K562 (cell line): ENCODE measurements around the gene SLC38A10.

ENCODE experiments used
- POLR2A ChIP-seq: fragments of 450-650 bp; conservative IDR thresholded peaks from 2 replicates; pipeline ENCODE4 v1.6.1; 2016
- SMAD2 ChIP-seq: fragments of 150-350 bp; IDR thresholded peaks from 2 replicates; pipeline ENCODE4 v1.6.1; 2014; ENCODE audit warnings: low read depth, mild to moderate bottlenecking, low read length
- TBP ChIP-seq: optimal IDR thresholded peaks from 2 replicates; pipeline ENCODE3; 2011; ENCODE audit warnings: low read depth, low read length, improper control_type of control experiment
- TOE1 ChIP-seq, 2 experiments: fragments of 450-650 bp in 1 of 2; sonication (generic) in 1 of 2; formaldehyde crosslinking in 1 of 2; IDR thresholded peaks; 2 replicates each; pipeline versions ENCODE4 v1.7.1 to v1.8.0; 2016 to 2022; ENCODE audit warnings: borderline replicate concordance in 2 of 2, mild to moderate bottlenecking in 2 of 2, antibody characterized with exemption in 1 of 2, inconsistent platforms in 1 of 2, low read depth in 1 of 2, missing genetic modification reagents in 1 of 2, moderate library complexity in 1 of 2
- ZNF384 ChIP-seq: IDR thresholded peaks from 2 replicates; pipeline ENCODE4 v1.6.1; 2012; ENCODE audit warnings: low read depth, low read length, improper control_type of control experiment
- TF ChIP-seq, protein P1 (sequence below): sonication (generic); formaldehyde crosslinking; IDR thresholded peaks from 2 replicates; pipeline ENCODE4 v1.8.0; 2022; ENCODE audit warnings: mild to moderate bottlenecking, low read depth, missing genetic modification reagents
- TF ChIP-seq, protein P2 (sequence below): fragments of 250-450 bp; sonication (Bioruptor Pico); IDR thresholded peaks from 2 replicates; pipeline ENCODE4 v1.5.0; 2021
- TF ChIP-seq, protein P3 (sequence below): fragments of 450-650 bp; IDR thresholded peaks from 2 replicates; pipeline ENCODE4 v1.6.1; 2017; ENCODE audit warnings: antibody characterized with exemption, mild to moderate bottlenecking
- TF ChIP-seq, protein P4 (sequence below), 2 experiments: fragments of 250-450 bp in 1 of 2; fragments of 450-650 bp in 1 of 2; sonication (Bioruptor Pico) in 1 of 2; IDR thresholded peaks; 2 replicates each; pipeline versions ENCODE4 v1.6.1 to v1.8.0; 2016 to 2021; ENCODE audit warnings: mild to moderate bottlenecking in 2 of 2, moderate library complexity in 2 of 2, missing compliant biosample characterization in 1 of 2, missing genetic modification characterization in 1 of 2
- TF ChIP-seq, protein P5 (sequence below), 2 experiments: IDR thresholded peaks; 2 replicates each; pipeline ENCODE4 v1.6.1; 2012; ENCODE audit warnings: improper control_type of control experiment in 2 of 2, low read depth in 2 of 2, low read length in 2 of 2, borderline replicate concordance in 1 of 2

DNA sequence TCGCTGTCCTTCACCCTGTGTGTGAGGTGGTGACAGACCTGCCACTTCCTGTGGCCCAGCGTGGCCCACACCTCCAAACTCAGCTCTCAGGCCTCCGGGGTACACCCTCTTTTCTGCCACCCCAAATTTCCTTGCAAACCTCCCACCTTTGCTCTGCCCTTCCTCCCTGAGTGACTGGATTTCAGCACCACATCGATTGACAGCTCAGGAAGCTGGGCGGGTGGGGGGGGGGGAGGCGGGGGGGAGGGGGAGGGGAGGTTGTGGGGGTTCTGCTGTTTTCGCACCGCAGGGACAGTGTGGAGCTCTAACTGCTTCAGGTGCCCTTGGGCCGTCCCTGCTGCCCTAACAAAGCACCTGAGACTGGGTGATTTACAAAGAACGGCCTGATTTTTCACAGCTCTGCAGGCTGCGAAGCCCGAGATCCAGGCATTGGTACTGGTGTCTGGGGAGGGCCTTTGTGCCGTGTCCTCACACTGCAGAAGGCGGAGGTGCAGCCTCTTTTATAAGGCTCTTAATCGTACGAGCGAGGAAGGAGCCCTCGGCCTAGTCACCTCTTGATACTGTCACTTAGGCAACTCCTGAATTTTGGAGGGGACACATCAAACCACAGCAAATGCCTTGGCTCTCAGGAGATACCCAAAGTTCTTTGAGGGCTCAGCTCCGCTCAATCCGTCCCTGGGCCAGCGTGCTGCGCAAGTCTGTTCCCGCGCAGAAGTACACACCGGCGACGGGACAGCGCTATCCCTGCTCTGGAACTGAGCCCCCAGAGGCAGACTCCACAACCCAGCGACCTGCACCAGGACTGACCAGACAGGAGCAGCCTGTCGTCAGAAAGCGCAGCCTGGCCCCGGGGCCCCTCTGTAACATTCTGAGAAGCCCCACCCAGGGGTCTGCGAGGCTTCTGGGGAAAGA is 52.4 kb downstream of the SLC38A10 start:
- TF ChIP-seq, protein P1, sequence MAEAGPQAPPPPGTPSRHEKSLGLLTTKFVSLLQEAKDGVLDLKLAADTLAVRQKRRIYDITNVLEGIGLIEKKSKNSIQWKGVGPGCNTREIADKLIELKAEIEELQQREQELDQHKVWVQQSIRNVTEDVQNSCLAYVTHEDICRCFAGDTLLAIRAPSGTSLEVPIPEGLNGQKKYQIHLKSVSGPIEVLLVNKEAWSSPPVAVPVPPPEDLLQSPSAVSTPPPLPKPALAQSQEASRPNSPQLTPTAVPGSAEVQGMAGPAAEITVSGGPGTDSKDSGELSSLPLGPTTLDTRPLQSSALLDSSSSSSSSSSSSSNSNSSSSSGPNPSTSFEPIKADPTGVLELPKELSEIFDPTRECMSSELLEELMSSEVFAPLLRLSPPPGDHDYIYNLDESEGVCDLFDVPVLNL (CRISPR knock-in tag), result no peak
- TF ChIP-seq TBP (no peak), SMAD2 (no peak), POLR2A (peak; percentile 32; the same call in 1 of the 2 replicates), TOE1 (IDR thresholded peaks at IDR 0.05; ENCODE audit: borderline replicate concordance) (no peak), TOE1 (CRISPR knock-in tag; IDR thresholded peaks at IDR 0.05; ENCODE audit: borderline replicate concordance, low read depth) (no peak), ZNF384 (no peak)
- TF ChIP-seq, protein P2, sequence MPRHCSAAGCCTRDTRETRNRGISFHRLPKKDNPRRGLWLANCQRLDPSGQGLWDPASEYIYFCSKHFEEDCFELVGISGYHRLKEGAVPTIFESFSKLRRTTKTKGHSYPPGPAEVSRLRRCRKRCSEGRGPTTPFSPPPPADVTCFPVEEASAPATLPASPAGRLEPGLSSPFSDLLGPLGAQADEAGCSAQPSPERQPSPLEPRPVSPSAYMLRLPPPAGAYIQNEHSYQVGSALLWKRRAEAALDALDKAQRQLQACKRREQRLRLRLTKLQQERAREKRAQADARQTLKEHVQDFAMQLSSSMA, result no peak
- TF ChIP-seq, protein P3, sequence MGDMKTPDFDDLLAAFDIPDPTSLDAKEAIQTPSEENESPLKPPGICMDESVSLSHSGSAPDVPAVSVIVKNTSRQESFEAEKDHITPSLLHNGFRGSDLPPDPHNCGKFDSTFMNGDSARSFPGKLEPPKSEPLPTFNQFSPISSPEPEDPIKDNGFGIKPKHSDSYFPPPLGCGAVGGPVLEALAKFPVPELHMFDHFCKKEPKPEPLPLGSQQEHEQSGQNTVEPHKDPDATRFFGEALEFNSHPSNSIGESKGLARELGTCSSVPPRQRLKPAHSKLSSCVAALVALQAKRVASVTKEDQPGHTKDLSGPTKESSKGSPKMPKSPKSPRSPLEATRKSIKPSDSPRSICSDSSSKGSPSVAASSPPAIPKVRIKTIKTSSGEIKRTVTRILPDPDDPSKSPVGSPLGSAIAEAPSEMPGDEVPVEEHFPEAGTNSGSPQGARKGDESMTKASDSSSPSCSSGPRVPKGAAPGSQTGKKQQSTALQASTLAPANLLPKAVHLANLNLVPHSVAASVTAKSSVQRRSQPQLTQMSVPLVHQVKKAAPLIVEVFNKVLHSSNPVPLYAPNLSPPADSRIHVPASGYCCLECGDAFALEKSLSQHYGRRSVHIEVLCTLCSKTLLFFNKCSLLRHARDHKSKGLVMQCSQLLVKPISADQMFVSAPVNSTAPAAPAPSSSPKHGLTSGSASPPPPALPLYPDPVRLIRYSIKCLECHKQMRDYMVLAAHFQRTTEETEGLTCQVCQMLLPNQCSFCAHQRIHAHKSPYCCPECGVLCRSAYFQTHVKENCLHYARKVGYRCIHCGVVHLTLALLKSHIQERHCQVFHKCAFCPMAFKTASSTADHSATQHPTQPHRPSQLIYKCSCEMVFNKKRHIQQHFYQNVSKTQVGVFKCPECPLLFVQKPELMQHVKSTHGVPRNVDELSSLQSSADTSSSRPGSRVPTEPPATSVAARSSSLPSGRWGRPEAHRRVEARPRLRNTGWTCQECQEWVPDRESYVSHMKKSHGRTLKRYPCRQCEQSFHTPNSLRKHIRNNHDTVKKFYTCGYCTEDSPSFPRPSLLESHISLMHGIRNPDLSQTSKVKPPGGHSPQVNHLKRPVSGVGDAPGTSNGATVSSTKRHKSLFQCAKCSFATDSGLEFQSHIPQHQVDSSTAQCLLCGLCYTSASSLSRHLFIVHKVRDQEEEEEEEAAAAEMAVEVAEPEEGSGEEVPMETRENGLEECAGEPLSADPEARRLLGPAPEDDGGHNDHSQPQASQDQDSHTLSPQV, result no peak
- TF ChIP-seq, protein P4, sequence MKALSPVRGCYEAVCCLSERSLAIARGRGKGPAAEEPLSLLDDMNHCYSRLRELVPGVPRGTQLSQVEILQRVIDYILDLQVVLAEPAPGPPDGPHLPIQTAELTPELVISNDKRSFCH (CRISPR knock-in tag; IDR thresholded peaks at IDR 0.05), result no peak
- TF ChIP-seq, protein P4 (tag; IDR thresholded peaks at IDR 0.05), result no peak
- TF ChIP-seq, protein P5, sequence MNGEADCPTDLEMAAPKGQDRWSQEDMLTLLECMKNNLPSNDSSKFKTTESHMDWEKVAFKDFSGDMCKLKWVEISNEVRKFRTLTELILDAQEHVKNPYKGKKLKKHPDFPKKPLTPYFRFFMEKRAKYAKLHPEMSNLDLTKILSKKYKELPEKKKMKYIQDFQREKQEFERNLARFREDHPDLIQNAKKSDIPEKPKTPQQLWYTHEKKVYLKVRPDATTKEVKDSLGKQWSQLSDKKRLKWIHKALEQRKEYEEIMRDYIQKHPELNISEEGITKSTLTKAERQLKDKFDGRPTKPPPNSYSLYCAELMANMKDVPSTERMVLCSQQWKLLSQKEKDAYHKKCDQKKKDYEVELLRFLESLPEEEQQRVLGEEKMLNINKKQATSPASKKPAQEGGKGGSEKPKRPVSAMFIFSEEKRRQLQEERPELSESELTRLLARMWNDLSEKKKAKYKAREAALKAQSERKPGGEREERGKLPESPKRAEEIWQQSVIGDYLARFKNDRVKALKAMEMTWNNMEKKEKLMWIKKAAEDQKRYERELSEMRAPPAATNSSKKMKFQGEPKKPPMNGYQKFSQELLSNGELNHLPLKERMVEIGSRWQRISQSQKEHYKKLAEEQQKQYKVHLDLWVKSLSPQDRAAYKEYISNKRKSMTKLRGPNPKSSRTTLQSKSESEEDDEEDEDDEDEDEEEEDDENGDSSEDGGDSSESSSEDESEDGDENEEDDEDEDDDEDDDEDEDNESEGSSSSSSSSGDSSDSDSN (IDR thresholded peaks at IDR 0.05; ENCODE audit: borderline replicate concordance in 1 of 2, low read depth in 2 of 2, low read length in 2 of 2), result no peak
